Adrenal gland (tissue), 5 donors: ENCODE results near the gene PRKCE.

Experiments
- CTCF ChIP-seq, 6 experiments: fragments of 450-650 bp in 4 of 6; fragments of 200-600 bp in 2 of 6; sonication (generic) in 1 of 6; IDR thresholded peaks; 1 replicate in 5 of 6; 2 replicates in 1 of 6; pipeline versions ENCODE4 v1.5.1 to v1.8.0; 2016 to 2021; ENCODE audit warnings: antibody characterized with exemption in 6 of 6, mild to moderate bottlenecking in 2 of 6, moderate library complexity in 1 of 6
- POLR2A ChIP-seq, 2 donors: fragments of 450-650 bp; IDR thresholded peaks; one replicate each; pipeline ENCODE4 v1.6.1; 2017; ENCODE audit warnings: antibody characterized with exemption in 2 of 2, mild to moderate bottlenecking in 2 of 2, moderate library complexity in 1 of 2
- donor health status: DM: no; HTN: no; CAD: no.

- TF ChIP-seq CTCF (IDR thresholded peaks at IDR 0.05) = no peak
- TF ChIP-seq POLR2A (IDR thresholded peaks at IDR 0.05) = no peak
Measured at GRCh38 chr2:46086578-46087070, 435.1 kb downstream of the PRKCE start.
